VCaP (cell line): Measurements from ENCODE around the gene FLOT1.
"Not testable (repeated sequence)": the region's sequence is repeated elsewhere in the genome, so short reads cannot be mapped to it uniquely, and the experiment has no call there.

Experiments
- H3K27ac ChIP-seq: fragments of 450-650 bp; 2 replicates; pipeline ENCODE4 v1.5.1; 2017
- CTCF ChIP-seq: fragments of 450-650 bp; conservative IDR thresholded peaks from 2 replicates; pipeline ENCODE4 v1.5.1; 2017; ENCODE audit warnings: mild to moderate bottlenecking, moderate library complexity

Gene FLOT1

GRCh38 chr6:30726506-30727413 is 15.7 kb downstream of the FLOT1 start:
- H3K27ac ChIP-seq, result no peak overlapping the region; the same call in 1 of the 2 replicates
- TF ChIP-seq CTCF, result no peak

GRCh38 chr6:30725713-30726505 is 16.6 kb downstream of the FLOT1 start:
- H3K27ac ChIP-seq, result no peak overlapping the region; the same call in 1 of the 2 replicates
- no peak for TF ChIP-seq CTCF

- no peak overlapping the region; the same call in 1 of the 2 replicates for H3K27ac ChIP-seq
- TF ChIP-seq CTCF, result no peak
Measured at GRCh38 chr6:30724906-30725667, 17.4 kb downstream of the FLOT1 start.

DNA sequence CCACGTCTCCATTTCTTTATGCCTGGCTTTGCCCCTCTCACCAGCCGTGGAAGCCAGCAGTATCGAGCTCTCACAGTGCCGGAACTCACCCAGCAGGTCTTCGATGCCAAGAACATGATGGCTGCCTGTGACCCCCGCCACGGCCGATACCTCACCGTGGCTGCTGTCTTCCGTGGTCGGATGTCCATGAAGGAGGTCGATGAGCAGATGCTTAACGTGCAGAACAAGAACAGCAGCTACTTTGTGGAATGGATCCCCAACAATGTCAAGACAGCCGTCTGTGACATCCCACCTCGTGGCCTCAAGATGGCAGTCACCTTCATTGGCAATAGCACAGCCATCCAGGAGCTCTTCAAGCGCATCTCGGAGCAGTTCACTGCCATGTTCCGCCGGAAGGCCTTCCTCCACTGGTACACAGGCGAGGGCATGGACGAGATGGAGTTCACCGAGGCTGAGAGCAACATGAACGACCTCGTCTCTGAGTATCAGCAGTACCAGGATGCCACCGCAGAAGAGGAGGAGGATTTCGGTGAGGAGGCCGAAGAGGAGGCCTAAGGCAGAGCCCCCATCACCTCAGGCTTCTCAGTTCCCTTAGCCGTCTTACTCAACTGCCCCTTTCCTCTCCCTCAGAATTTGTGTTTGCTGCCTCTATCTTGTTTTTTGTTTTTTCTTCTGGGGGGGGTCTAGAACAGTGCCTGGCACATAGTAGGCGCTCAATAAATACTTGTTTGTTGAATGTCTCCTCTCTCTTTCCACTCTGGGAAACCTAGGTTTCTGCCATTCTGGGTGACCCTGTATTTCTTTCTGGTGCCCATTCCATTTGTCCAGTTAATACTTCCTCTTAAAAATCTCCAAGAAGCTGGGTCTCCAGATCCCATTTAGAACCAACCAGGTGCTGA is 18.4 kb downstream of the FLOT1 start:
- TF ChIP-seq CTCF, result 0 out of 2 replicates have a peak, but pooled peaks have one; percentile 7
- not testable (repeated sequence) for H3K27ac ChIP-seq

GRCh38 chr6:30723159-30723842 is 19.2 kb downstream of the FLOT1 start:
- peak overlapping the region; percentile 89; the same call in 1 of the 2 replicates for H3K27ac ChIP-seq

- H3K27ac ChIP-seq, result peak overlapping the region; percentile 89
- peak; percentile 93 for TF ChIP-seq CTCF
Measured at GRCh38 chr6:30722280-30723112, 20.0 kb downstream of the FLOT1 start.

DNA sequence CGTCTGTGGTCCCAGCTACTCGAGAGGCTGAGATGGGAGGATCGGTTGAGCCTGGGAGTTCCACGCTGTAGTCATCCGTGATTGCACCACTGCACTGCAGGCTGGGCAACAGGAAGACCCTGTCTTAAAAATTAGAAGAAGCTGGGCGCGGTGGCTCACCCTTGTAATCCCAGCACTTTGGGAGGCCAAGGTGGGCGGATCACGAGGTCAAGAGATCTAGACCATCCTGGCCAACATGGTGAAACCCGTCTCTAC is 20.5 kb downstream of the FLOT1 start:
- peak overlapping the region; percentile 89 for H3K27ac ChIP-seq
